Measurements from ENCODE around the gene CCDC196. TPM values are rescaled to one million over a fixed set of nuclear protein-coding genes. Genes with fewer than 3 reads are reported as not detected.

CCDC196 gene
- polyA plus RNA-seq, 1 of the 3 experiments (the other 2 are of a cell fraction), result not detected

GRCh38 chr14:66442953-66443571 lies 43.1 kb upstream of the CCDC196 start:
- no peak overlapping the region for H3K4me3 ChIP-seq (ENCODE audit: low read depth in 2 of 2, low read length in 1 of 2)
- H3F3A ChIP-seq (replicated peaks; ENCODE audit: insufficient read depth), result no peaks in the 10 kb centered on the region
- no peaks in the 10 kb centered on the region for H3K27me3 ChIP-seq (ENCODE audit: insufficient read depth)
- no peak overlapping the region for H3K9ac ChIP-seq
- 24% methylated on average over 4 of the region's 4 CpGs for WGBS (ENCODE audit: low lambda C conversion rate)
- POLR2A ChIA-PET, result no interaction called here
- no peak overlapping the region for H2AFZ ChIP-seq (ENCODE audit: low read depth)
- DNase-seq, result no peak
- no peak for TF ChIP-seq GABPA (IDR thresholded peaks at IDR 0.05; ENCODE audit: low read depth)
- no peak for TF ChIP-seq CTCF (IDR thresholded peaks at IDR 0.05)
- no peak for TF ChIP-seq PBX3 (IDR thresholded peaks at IDR 0.05)
- TF ChIP-seq MAX (IDR thresholded peaks at IDR 0.05; ENCODE audit: low read depth), result no peak
- TF ChIP-seq NRF1 (IDR thresholded peaks at IDR 0.05; ENCODE audit: low read depth, low read length), result no peak
- TF ChIP-seq SMC3 (IDR thresholded peaks at IDR 0.05; ENCODE audit: low read depth, low read length), result no peak
- TF ChIP-seq FOXJ3 (CRISPR knock-in tag; IDR thresholded peaks at IDR 0.05), result no peak
- TF ChIP-seq SIN3A (IDR thresholded peaks at IDR 0.05; ENCODE audit: borderline replicate concordance, low read depth, low read length), result no peak
- no peaks in the 10 kb centered on the region for H3K79me2 ChIP-seq (ENCODE audit: insufficient read depth)
- no peak overlapping the region for H3K4me2 ChIP-seq
- no peak overlapping the region for H3K27ac ChIP-seq (ENCODE audit: low read depth in 2 of 2, low read length in 1 of 2)
- H3K9me2 ChIP-seq, result no peaks in the 10 kb centered on the region
- no peaks in the 10 kb centered on the region for H4K20me1 ChIP-seq (ENCODE audit: insufficient read depth)
- peaks cover 14% of the 10 kb centered on the region; the same call in 1 of the 2 replicates for H3K9me3 ChIP-seq
- peaks cover 0 to 3% of the 10 kb centered on the region in 2 experiments; a peak in 1 of 4 replicates for H3K4me1 ChIP-seq (ENCODE audit: control insufficient read depth in 1 of 2, insufficient read depth in 2 of 2, low read depth in 1 of 2, low read length in 1 of 2)
- CTCF ChIA-PET, result interaction anchor here (1.2 to 1.5 kb wide), 2 partner anchors 17 to 18 kb away, joined by 3 to 4 read pairs; no protein-coding TSS in a partner anchor
- H3K36me3 ChIP-seq (replicated peaks in 1 of 2; ENCODE audit: control insufficient read depth in 1 of 2, insufficient read depth in 2 of 2, low read length in 1 of 2), result no peaks in the 10 kb centered on the region

GRCh38 chr14:66443785-66444184 lies 42.4 kb upstream of the CCDC196 start:
- Histone ChIP-seq H3K79me2 (ENCODE audit: insufficient read depth) (no peaks in the 10 kb centered on the region), H3K9me2 (no peaks in the 10 kb centered on the region), H4K20me1 (ENCODE audit: insufficient read depth) (no peaks in the 10 kb centered on the region), H3K4me3 (ENCODE audit: low read depth in 2 of 2, low read length in 1 of 2) (no peak overlapping the region), H3K9ac (no peak overlapping the region), H3F3A (replicated peaks; ENCODE audit: insufficient read depth) (no peaks in the 10 kb centered on the region), H2AFZ (ENCODE audit: low read depth) (no peak overlapping the region), H3K9me3 (peaks cover 8% of the 10 kb centered on the region; the same call in 1 of the 2 replicates), H3K36me3 (replicated peaks in 1 of 2; ENCODE audit: control insufficient read depth in 1 of 2, insufficient read depth in 2 of 2, low read length in 1 of 2) (no peaks in the 10 kb centered on the region), H3K27ac (ENCODE audit: low read depth in 2 of 2, low read length in 1 of 2) (no peak overlapping the region), H3K4me1 (ENCODE audit: control insufficient read depth in 1 of 2, insufficient read depth in 2 of 2, low read depth in 1 of 2, low read length in 1 of 2) (peaks cover 0 to 3% of the 10 kb centered on the region in 2 experiments; a peak in 1 of 4 replicates), H3K4me2 (no peak overlapping the region), H3K27me3 (ENCODE audit: insufficient read depth) (no peaks in the 10 kb centered on the region)
- WGBS (ENCODE audit: low lambda C conversion rate), result 30% methylated on average over 2 of the region's 2 CpGs
- ChIA-PET POLR2A (no interaction called here), CTCF (interaction anchor here (1.0 to 1.1 kb wide), 2 partner anchors 16 to 42 kb away, joined by 3 read pairs; no protein-coding TSS in a partner anchor)
- DNase-seq, result no peak
- TF ChIP-seq MEF2A (IDR thresholded peaks at IDR 0.05; ENCODE audit: borderline replicate concordance, low read depth) (no peak), EZH2phosphoT487 (IDR thresholded peaks at IDR 0.05; ENCODE audit: borderline replicate concordance, low read depth) (no peak), ELF1 (IDR thresholded peaks at IDR 0.05) (no peak)
